Nephron (organoid): ENCODE results near the gene TMEM121.

Experiments
- H3K27ac Mint-ChIP-seq, 3 experiments: 2 replicates each; pipeline ENCODE4 v1.8.0; 2020; ENCODE audit warnings: mixed read lengths in 3 of 3, mild to moderate bottlenecking in 2 of 3, moderate library complexity in 1 of 3
- H3K27me3 Mint-ChIP-seq: 2 replicates; pipeline ENCODE4 v1.8.0; 2021; ENCODE audit warnings: low read depth, mild to moderate bottlenecking, moderate library complexity, mixed read lengths
- H3K36me3 Mint-ChIP-seq: 2 replicates; pipeline ENCODE4 v1.8.0; 2020; ENCODE audit warnings: low read depth, mixed read lengths
- H3K4me1 Mint-ChIP-seq: 2 replicates; pipeline ENCODE4 v1.8.0; 2020; ENCODE audit warnings: mixed read lengths
- H3K4me3 Mint-ChIP-seq, 3 experiments: 2 replicates each; pipeline ENCODE4 v1.8.0; 2020; ENCODE audit warnings: mild to moderate bottlenecking in 3 of 3, mixed read lengths in 3 of 3, moderate library complexity in 2 of 3
- H3K9me3 Mint-ChIP-seq: 2 replicates; pipeline ENCODE4 v1.8.0; 2020; ENCODE audit warnings: mixed read lengths
- CTCF ChIP-seq, 3 experiments: fragments of 200-600 bp; sonication (generic); IDR thresholded peaks; one replicate each; pipeline ENCODE4 v1.5.0; 2021; ENCODE audit warnings: antibody characterized with exemption in 3 of 3; ENCODE audit not compliant: unreplicated experiment in 3 of 3

The TMEM121 gene

GRCh38 chr14:105486974-105487448 is 39.4 kb upstream of the TMEM121 start:
- no peak for TF ChIP-seq CTCF (IDR thresholded peaks at IDR 0.05; ENCODE audit: unreplicated experiment in 3 of 3)
- peak overlapping the region; percentile 32 to 59 (median 53) for H3K4me3 Mint-ChIP-seq
- H3K4me1 Mint-ChIP-seq = peaks cover 18% of the 10 kb centered on the region
- peaks cover 51% of the 10 kb centered on the region for H3K27me3 Mint-ChIP-seq
- H3K9me3 Mint-ChIP-seq = no peaks in the 10 kb centered on the region
- no peak overlapping the region for H3K27ac Mint-ChIP-seq
- H3K36me3 Mint-ChIP-seq = no peaks in the 10 kb centered on the region

DNA sequence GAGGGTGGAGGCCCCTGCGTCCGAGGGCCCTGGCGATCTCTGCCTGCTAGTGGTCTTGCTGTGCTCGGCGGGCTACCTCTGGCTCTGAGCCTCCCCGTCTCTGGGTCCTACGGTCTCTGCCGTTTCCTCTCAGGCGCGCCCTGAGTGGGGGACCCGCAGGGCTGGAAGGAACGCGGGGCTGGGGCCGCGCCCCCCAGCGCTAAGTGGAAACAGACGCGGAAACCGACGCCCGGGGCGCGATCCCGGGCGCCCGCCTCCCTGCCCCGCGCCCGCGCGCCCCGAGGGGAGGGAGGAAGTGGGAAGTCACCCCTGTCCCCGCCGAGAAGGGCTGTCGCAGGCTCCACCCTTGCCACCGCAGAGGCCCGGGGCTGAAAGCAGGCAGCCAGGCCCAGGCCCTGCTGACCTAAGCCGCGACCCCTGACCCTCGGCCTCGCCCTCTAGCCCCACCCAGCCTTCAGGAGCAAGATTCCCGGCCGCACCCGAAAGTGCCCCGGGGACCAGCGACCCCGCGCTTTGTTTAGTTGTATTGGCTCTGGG is 38.9 kb upstream of the TMEM121 start:
- peaks cover 46% of the 10 kb centered on the region for H3K27me3 Mint-ChIP-seq
- peak overlapping the region; percentile 31 to 69 (median 65) for H3K4me3 Mint-ChIP-seq
- no peak for TF ChIP-seq CTCF (IDR thresholded peaks at IDR 0.05; ENCODE audit: unreplicated experiment in 3 of 3)
- no peaks in the 10 kb centered on the region for H3K9me3 Mint-ChIP-seq
- peaks cover 13% of the 10 kb centered on the region for H3K4me1 Mint-ChIP-seq
- no peak overlapping the region for H3K27ac Mint-ChIP-seq
- H3K36me3 Mint-ChIP-seq = no peaks in the 10 kb centered on the region

- Mint-ChIP-seq H3K4me3 (peak overlapping the region; percentile 31 to 69 (median 65)), H3K27me3 (peaks cover 41% of the 10 kb centered on the region), H3K9me3 (no peaks in the 10 kb centered on the region), H3K27ac (no peak overlapping the region), H3K4me1 (peaks cover 13% of the 10 kb centered on the region), H3K36me3 (no peaks in the 10 kb centered on the region)
- TF ChIP-seq CTCF (IDR thresholded peaks at IDR 0.05; ENCODE audit: unreplicated experiment in 3 of 3) = no peak
Measured at GRCh38 chr14:105487986-105488777, 38.2 kb upstream of the TMEM121 start.

DNA sequence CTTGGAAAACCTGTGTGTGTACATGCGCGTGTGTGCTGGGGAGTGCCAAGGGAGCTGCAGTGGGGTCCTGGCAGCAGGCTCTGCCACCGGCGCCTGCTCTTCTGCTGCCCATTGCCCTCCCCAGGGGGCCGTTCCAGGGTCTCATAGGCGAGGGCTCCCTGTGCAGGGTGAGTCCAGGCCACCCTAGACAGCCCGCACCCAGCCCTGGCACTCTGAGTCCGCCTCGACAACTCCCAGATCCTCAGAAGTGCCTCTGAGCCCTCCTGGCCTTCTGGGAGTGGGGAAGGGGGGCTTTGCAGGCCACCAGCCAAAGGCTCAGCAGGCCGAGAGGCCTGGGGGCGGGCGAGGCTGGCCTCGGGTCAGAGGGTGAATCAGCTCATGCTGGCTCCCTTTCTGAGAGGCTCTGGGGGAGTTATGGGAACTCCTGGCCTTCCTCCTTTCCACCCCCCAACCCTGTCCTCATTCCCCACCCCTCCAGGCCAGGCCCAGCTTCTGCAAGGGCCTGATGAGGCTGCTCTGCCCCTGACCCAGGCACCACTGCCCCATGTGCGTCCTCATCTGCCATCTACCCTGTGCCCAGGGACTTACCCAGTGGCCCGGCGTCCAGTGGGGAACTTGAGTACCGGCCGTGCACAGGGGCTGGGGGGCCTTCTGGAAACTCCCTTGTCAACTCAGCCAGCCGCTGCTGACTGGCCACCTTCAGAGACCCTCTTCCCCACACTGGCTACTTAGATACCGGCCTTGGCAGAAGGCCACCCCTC is 37.4 kb upstream of the TMEM121 start:
- H3K4me3 Mint-ChIP-seq = peak overlapping the region; percentile 82 to 88 (median 83)
- H3K4me1 Mint-ChIP-seq = peaks cover 13% of the 10 kb centered on the region
- no peaks in the 10 kb centered on the region for H3K36me3 Mint-ChIP-seq
- H3K27ac Mint-ChIP-seq = peak overlapping the region; percentile 86 to 89 (median 88)
- no peak for TF ChIP-seq CTCF (IDR thresholded peaks at IDR 0.05; ENCODE audit: unreplicated experiment in 3 of 3)
- no peaks in the 10 kb centered on the region for H3K9me3 Mint-ChIP-seq
- peaks cover 41% of the 10 kb centered on the region for H3K27me3 Mint-ChIP-seq

GRCh38 chr14:105489542-105490266 is 36.7 kb upstream of the TMEM121 start:
- Mint-ChIP-seq H3K4me1 (peaks cover 7% of the 10 kb centered on the region), H3K9me3 (no peaks in the 10 kb centered on the region), H3K4me3 (peak overlapping the region; percentile 82 to 88 (median 83)), H3K36me3 (no peaks in the 10 kb centered on the region), H3K27me3 (peaks cover 35% of the 10 kb centered on the region), H3K27ac (peak overlapping the region; percentile 86 to 89 (median 88))
- peak; percentile 50 to 69 (median 65) for TF ChIP-seq CTCF (IDR thresholded peaks at IDR 0.05; ENCODE audit: unreplicated experiment in 3 of 3)
